GM18858 (cell line): ENCODE measurements around the gene TTLL8.

Experiments
- ATAC-seq: cut with Tn5 transposase; IDR thresholded peaks from one replicate; pipeline ENCODE4 v1.9.1; 2021; ENCODE audit not compliant: unreplicated experiment

TTLL8 gene

GRCh38 chr22:50045211-50046018 is 12.7 kb downstream of the TTLL8 start:
- ATAC-seq = no peak

- ATAC-seq = no peak
Observed at GRCh38 chr22:50044485-50045118, 13.5 kb downstream of the TTLL8 start.

GRCh38 chr22:50041361-50042065 is 16.6 kb downstream of the TTLL8 start:
- ATAC-seq = no peak

- ATAC-seq = no peak
Observed at GRCh38 chr22:50040717-50041116, 17.4 kb downstream of the TTLL8 start.

- no peak for ATAC-seq
Observed at GRCh38 chr22:50039669-50040443, 18.2 kb downstream of the TTLL8 start.

- ATAC-seq = no peak
Observed at GRCh38 chr22:50035976-50036724, 21.9 kb downstream of the TTLL8 start.

- ATAC-seq = no peak
Observed at GRCh38 chr22:50035131-50035881, 22.8 kb downstream of the TTLL8 start.

- ATAC-seq = no peak
Observed at GRCh38 chr22:50034126-50035081, 23.7 kb downstream of the TTLL8 start.

GRCh38 chr22:50032941-50033601 is 25.0 kb downstream of the TTLL8 start:
- ATAC-seq = no peak

- ATAC-seq = no peak
Observed at GRCh38 chr22:50032109-50032871, 25.8 kb downstream of the TTLL8 start.

GRCh38 chr22:50031189-50032091 is 26.7 kb downstream of the TTLL8 start:
- ATAC-seq = no peak

GRCh38 chr22:50030297-50031188 is 27.6 kb downstream of the TTLL8 start:
- no peak for ATAC-seq

GRCh38 chr22:50027639-50028537 is 30.2 kb downstream of the TTLL8 start:
- ATAC-seq = no peak

GRCh38 chr22:50025993-50026392 is 32.1 kb downstream of the TTLL8 start:
- no peak for ATAC-seq
